Stomach (tissue), 4 donors: ENCODE data around the gene DNLZ.

Source experiments
- CTCF ChIP-seq, 7 experiments: fragments of 450-650 bp in 4 of 7; fragments of 200-600 bp in 3 of 7; sonication (generic) in 3 of 7; IDR thresholded peaks; one replicate each; pipeline ENCODE4 v1.5.1; 2016 to 2019; ENCODE audit warnings: antibody characterized with exemption in 7 of 7, control low read depth in 2 of 7, mild to moderate bottlenecking in 1 of 7
- EP300 ChIP-seq: sonication (generic); formaldehyde crosslinking; IDR thresholded peaks from one replicate; pipeline ENCODE4 v1.6.1; 2017; ENCODE audit warnings: antibody characterized with exemption

- TF ChIP-seq CTCF (IDR thresholded peaks at IDR 0.05) (no peak), EP300 (no peak)
These were observed 10.5 kb downstream of the DNLZ start for GRCh38 chr9:136353088-136353487.
